ENCODE data around the gene GLTP.

Gene GLTP

GRCh38 chr12:109888179-109889020 is 8.1 kb upstream of the GLTP start:
- Histone ChIP-seq H3K27ac (ENCODE audit: low read length) (no peak overlapping the region), H3K4me3 (ENCODE audit: low read length) (no peak overlapping the region), H3K4me2 (ENCODE audit: low read depth, low read length) (no peak overlapping the region), H3K9me3 (replicated peaks; ENCODE audit: insufficient read depth, low read length) (no peaks in the 10 kb centered on the region), H3F3A (ENCODE audit: insufficient read depth, low read length) (peaks cover 13% of the 10 kb centered on the region), H3K9me2 (replicated peaks; ENCODE audit: insufficient read depth, low read length) (no peaks in the 10 kb centered on the region), H4K20me1 (ENCODE audit: insufficient read depth, low read length) (no peaks in the 10 kb centered on the region), H3K27me3 (replicated peaks; ENCODE audit: insufficient read depth, low read length) (no peaks in the 10 kb centered on the region), H3K9ac (ENCODE audit: low read length) (no peak overlapping the region), H3K79me2 (ENCODE audit: low read length) (no peaks in the 10 kb centered on the region), H3K36me3 (replicated peaks; ENCODE audit: insufficient read depth, low read length) (no peaks in the 10 kb centered on the region), H2AFZ (ENCODE audit: low read length) (no peak overlapping the region), H3K4me1 (ENCODE audit: low read length) (peaks cover 12% of the 10 kb centered on the region)
- TF ChIP-seq EZH2phosphoT487 (IDR thresholded peaks at IDR 0.05; ENCODE audit: low read length) = no peak
- TF ChIP-seq EZH2 (optimal IDR thresholded peaks at IDR 0.05; ENCODE audit: low read depth, low read length) = no peak
- TF ChIP-seq CTCF (IDR thresholded peaks at IDR 0.05; ENCODE audit: low read length) = no peak
- no peak for DNase-seq

DNA sequence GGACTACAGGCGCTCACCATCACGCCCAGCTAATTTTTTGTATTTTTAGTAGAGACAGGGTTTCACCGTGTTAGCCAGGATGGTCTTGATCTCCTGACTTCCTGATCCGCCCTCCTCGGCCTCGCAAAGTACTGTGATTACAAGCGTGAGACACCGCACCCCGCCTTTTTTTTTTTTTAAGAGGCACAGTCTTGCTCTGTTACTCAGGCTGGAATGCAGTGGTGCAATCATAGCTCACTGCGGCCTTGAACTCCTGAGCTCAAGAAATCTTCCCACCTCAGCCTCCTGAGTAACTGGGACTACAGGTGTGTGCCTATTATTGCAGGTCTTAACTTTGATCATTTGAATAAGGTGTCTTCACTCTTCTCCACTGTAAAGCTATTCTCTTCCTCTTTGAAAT is 5.3 kb upstream of the GLTP start:
- TF ChIP-seq EZH2 (optimal IDR thresholded peaks at IDR 0.05; ENCODE audit: low read depth, low read length) = no peak
- no peak for DNase-seq
- Histone ChIP-seq H3K4me1 (ENCODE audit: low read length) (peaks cover 3% of the 10 kb centered on the region), H3K4me2 (ENCODE audit: low read depth, low read length) (no peak overlapping the region), H3F3A (ENCODE audit: insufficient read depth, low read length) (no peaks in the 10 kb centered on the region; the same call in 1 of the 2 replicates), H2AFZ (ENCODE audit: low read length) (no peak overlapping the region), H4K20me1 (ENCODE audit: insufficient read depth, low read length) (no peaks in the 10 kb centered on the region), H3K79me2 (ENCODE audit: low read length) (no peaks in the 10 kb centered on the region), H3K9ac (ENCODE audit: low read length) (no peak overlapping the region), H3K27ac (ENCODE audit: low read length) (no peak overlapping the region), H3K36me3 (replicated peaks; ENCODE audit: insufficient read depth, low read length) (no peaks in the 10 kb centered on the region), H3K27me3 (replicated peaks; ENCODE audit: insufficient read depth, low read length) (no peaks in the 10 kb centered on the region), H3K9me2 (replicated peaks; ENCODE audit: insufficient read depth, low read length) (no peaks in the 10 kb centered on the region), H3K4me3 (ENCODE audit: low read length) (no peak overlapping the region), H3K9me3 (replicated peaks; ENCODE audit: insufficient read depth, low read length) (no peaks in the 10 kb centered on the region)

GRCh38 chr12:109883461-109883860 is 3.1 kb upstream of the GLTP start:
- no peaks in the 10 kb centered on the region for H3K9me3 ChIP-seq (replicated peaks; ENCODE audit: insufficient read depth, low read length)
- no peak for TF ChIP-seq EZH2 (optimal IDR thresholded peaks at IDR 0.05; ENCODE audit: low read depth, low read length)
- no peak for TF ChIP-seq EZH2phosphoT487 (IDR thresholded peaks at IDR 0.05; ENCODE audit: low read length)
- TF ChIP-seq CTCF (IDR thresholded peaks at IDR 0.05; ENCODE audit: low read length) = no peak
- DNase-seq = no peak

DNA sequence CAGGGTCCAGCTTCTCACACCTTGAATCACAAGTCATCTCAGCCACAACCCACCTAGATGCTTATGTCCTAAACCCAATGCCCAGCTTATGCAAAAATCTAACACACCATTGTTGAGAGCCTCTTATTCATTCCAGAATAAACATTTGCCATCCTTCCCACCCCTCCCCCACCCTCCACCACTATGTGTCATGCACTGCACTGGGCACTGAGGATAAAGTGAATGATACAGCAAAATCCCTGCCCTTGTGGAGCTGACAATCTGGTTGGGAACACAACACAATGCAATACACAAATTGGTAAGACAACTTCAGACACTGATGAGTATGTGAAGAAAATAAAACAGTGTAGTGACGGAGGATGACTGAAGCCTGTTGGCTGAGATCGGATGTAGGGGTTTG is 1.4 kb upstream of the GLTP start:
- peaks cover 30% of the 10 kb centered on the region for H3K79me2 ChIP-seq (ENCODE audit: low read length)
- no peak overlapping the region for H2AFZ ChIP-seq (ENCODE audit: low read length)
- DNase-seq = no peak
- no peaks in the 10 kb centered on the region for H3K9me2 ChIP-seq (replicated peaks; ENCODE audit: insufficient read depth, low read length)
- H3K9ac ChIP-seq (ENCODE audit: low read length) = no peak overlapping the region
- TF ChIP-seq CTCF (IDR thresholded peaks at IDR 0.05; ENCODE audit: low read length) (no peak), EZH2phosphoT487 (IDR thresholded peaks at IDR 0.05; ENCODE audit: low read length) (no peak), EZH2 (optimal IDR thresholded peaks at IDR 0.05; ENCODE audit: low read depth, low read length) (no peak)
- H3K4me2 ChIP-seq (ENCODE audit: low read depth, low read length) = no peak overlapping the region
- H3K36me3 ChIP-seq (replicated peaks; ENCODE audit: insufficient read depth, low read length) = no peaks in the 10 kb centered on the region
- no peaks in the 10 kb centered on the region for H4K20me1 ChIP-seq (ENCODE audit: insufficient read depth, low read length)
- peaks cover 15% of the 10 kb centered on the region for H3K4me1 ChIP-seq (ENCODE audit: low read length)
- H3K9me3 ChIP-seq (replicated peaks; ENCODE audit: insufficient read depth, low read length) = no peaks in the 10 kb centered on the region
- H3K27ac ChIP-seq (ENCODE audit: low read length) = no peak overlapping the region
- H3K27me3 ChIP-seq (replicated peaks; ENCODE audit: insufficient read depth, low read length) = no peaks in the 10 kb centered on the region
- H3F3A ChIP-seq (ENCODE audit: insufficient read depth, low read length) = no peaks in the 10 kb centered on the region
- H3K4me3 ChIP-seq (ENCODE audit: low read length) = no peak overlapping the region

More at GRCh38 chr12:109883461-109883860, 3.1 kb upstream of the GLTP start:
- Histone ChIP-seq H3K27ac (ENCODE audit: low read length) (no peak overlapping the region), H3K9me2 (replicated peaks; ENCODE audit: insufficient read depth, low read length) (no peaks in the 10 kb centered on the region), H3K4me1 (ENCODE audit: low read length) (peaks cover 8% of the 10 kb centered on the region), H2AFZ (ENCODE audit: low read length) (no peak overlapping the region), H3K9ac (ENCODE audit: low read length) (no peak overlapping the region), H3K4me2 (ENCODE audit: low read depth, low read length) (no peak overlapping the region), H3F3A (ENCODE audit: insufficient read depth, low read length) (no peaks in the 10 kb centered on the region; the same call in 1 of the 2 replicates), H3K79me2 (ENCODE audit: low read length) (peaks cover 16% of the 10 kb centered on the region), H3K27me3 (replicated peaks; ENCODE audit: insufficient read depth, low read length) (no peaks in the 10 kb centered on the region), H3K4me3 (ENCODE audit: low read length) (no peak overlapping the region), H3K36me3 (replicated peaks; ENCODE audit: insufficient read depth, low read length) (no peaks in the 10 kb centered on the region), H4K20me1 (ENCODE audit: insufficient read depth, low read length) (no peaks in the 10 kb centered on the region)

Data from MM.1S (cell line).